PC-3 (cell line): ENCODE measurements around the gene ZNF841. TPM values are rescaled to one million over a fixed set of nuclear protein-coding genes. Genes with fewer than 3 reads are reported as not detected.
A peak's percentile ranks its signal among the peaks of the same experiment; 100 is the strongest.

ENCODE experiments used
- ATAC-seq: fragments of 200-7000 bp; cut with Tn5 transposase; 2 replicates; pipeline ENCODE4 v1.9.1; 2020; ENCODE audit warnings: mild to moderate bottlenecking, moderate library complexity
- Bru-seq: library from RNA; stranded (reverse); fragments of 400-500 nt; gene quantifications from one replicate; lab custom pipeline; 2021; lab: Mats Ljungman, UMichigan
- BruChase-seq, 2 experiments: library from RNA; stranded (reverse); fragments of 400-500 nt; gene quantifications; one replicate each; lab custom pipeline; 2021; lab: Mats Ljungman, UMichigan
- BruUV-seq: library from RNA; stranded (reverse); fragments of 400-500 nt; replicated peaks from 2 replicates; lab custom pipeline; 2021; lab: Mats Ljungman, UMichigan
- CTCF ChIA-PET: fragments of 300-600 bp; sonication (Branson Sonifier 250); formaldehyde crosslinking; loops from one replicate; lab custom pipeline; 2022; ENCODE audit warnings: antibody characterized with exemption; lab: Charles Lee
- POLR2A ChIA-PET: fragments of 300-600 bp; sonication (Branson Sonifier 250); formaldehyde crosslinking; loops from one replicate; lab custom pipeline; 2022; ENCODE audit warnings: antibody characterized with exemption; ENCODE audit not compliant: unreplicated experiment; lab: Charles Lee
- DNase-seq: peaks from one replicate; pipeline ENCODE4 v3.0.0-alpha.2; 2015
- H2AFZ ChIP-seq: fragments of 300-600 bp; sonication (generic); 2 replicates; pipeline ENCODE4 v1.6.0; 2016; ENCODE audit warnings: antibody characterized with exemption, low read length
- H3F3A ChIP-seq: fragments of 300-600 bp; sonication (generic); one replicate; pipeline ENCODE4 v1.6.0; 2017; ENCODE audit warnings: antibody characterized with exemption, low read length, control low read depth, mild to moderate bottlenecking; ENCODE audit not compliant: unreplicated experiment
- H3K27ac ChIP-seq: fragments of 300-600 bp; sonication (generic); 2 replicates; pipeline ENCODE4 v1.5.1; 2016; ENCODE audit warnings: mild to moderate bottlenecking, low read length
- H3K27me3 ChIP-seq: fragments of 300-600 bp; sonication (generic); 2 replicates; pipeline ENCODE4 v1.6.1; 2016; ENCODE audit warnings: low read length, mixed read lengths
- H3K36me3 ChIP-seq: fragments of 300-600 bp; sonication (generic); 2 replicates; pipeline ENCODE4 v1.6.1; 2016; ENCODE audit warnings: low read depth, mixed run types, low read length, mixed read lengths
- H3K4me1 ChIP-seq: fragments of 300-600 bp; sonication (generic); 2 replicates; pipeline ENCODE4 v1.5.1; 2016; ENCODE audit warnings: low read length; ENCODE audit not compliant: insufficient read depth
- H3K4me2 ChIP-seq: fragments of 300-600 bp; sonication (generic); 2 replicates; pipeline ENCODE4 v1.6.0; 2016; ENCODE audit warnings: low read length
- H3K4me3 ChIP-seq: fragments of 300-600 bp; sonication (generic); 2 replicates; pipeline ENCODE4 v1.5.1; 2016; ENCODE audit warnings: mild to moderate bottlenecking, low read length, mixed read lengths
- H3K79me2 ChIP-seq: fragments of 300-600 bp; sonication (generic); 2 replicates; pipeline ENCODE4 v1.6.1; 2017; ENCODE audit warnings: low read length, mixed read lengths
- H3K9ac ChIP-seq: fragments of 300-600 bp; sonication (generic); 2 replicates; pipeline ENCODE4 v1.6.0; 2016; ENCODE audit warnings: mild to moderate bottlenecking, low read length
- H3K9me2 ChIP-seq: fragments of 300-600 bp; sonication (generic); replicated peaks from 2 replicates; pipeline ENCODE4 v1.6.1; 2016; ENCODE audit warnings: mixed run types, low read length, mixed read lengths
- H3K9me3 ChIP-seq: fragments of 300-600 bp; sonication (generic); 2 replicates; pipeline ENCODE4 v1.6.1; 2016; ENCODE audit warnings: low read length, mixed read lengths
- H4K20me1 ChIP-seq: fragments of 300-600 bp; sonication (generic); 2 replicates; pipeline ENCODE4 v1.6.1; 2016; ENCODE audit warnings: low read length, mixed read lengths
- CTCF ChIP-seq: fragments of 300-600 bp; sonication (generic); conservative IDR thresholded peaks from 2 replicates; pipeline ENCODE4 v1.5.1; 2017; ENCODE audit warnings: antibody characterized with exemption, low read depth, mild to moderate bottlenecking, low read length
- EZH2 ChIP-seq: fragments of 300-600 bp; sonication (generic); IDR thresholded peaks from one replicate; pipeline ENCODE4 v1.6.1; 2017; ENCODE audit warnings: antibody characterized with exemption, mild to moderate bottlenecking, low read length; ENCODE audit not compliant: unreplicated experiment
- EZH2phosphoT487 ChIP-seq: fragments of 300-600 bp; sonication (generic); IDR thresholded peaks from 2 replicates; pipeline ENCODE4 v1.6.1; 2018; ENCODE audit warnings: mild to moderate bottlenecking, antibody characterized with exemption, low read length, borderline replicate concordance
- intact Hi-C: fragments of 100-400 bp; cut with micrococcal nuclease; formaldehyde crosslinking; loops from 2 replicates; pipeline ENCODE4 v1.9.0; 2023
- long read RNA-seq: library from polyadenylated mRNA; unstranded; transcript quantifications from one replicate; pipeline ENCODE4 v2.0.0, GENCODE V29; 2021; ENCODE audit not compliant: unreplicated experiment
- total RNA-seq: library from RNA; depleted of rRNA; stranded (reverse); fragments of >200 nt; gene quantifications from 2 replicates; pipeline ENCODE4 v1.2.3, GENCODE V29; 2014; rRNA removed

Gene ZNF841
- total RNA-seq: 11.6 and 15.0 TPM in 2 replicates
- Bru-seq, nascent RNA: percentile 95 among the genes with signal in this experiment
- percentile 88 among the genes with signal in this experiment for BruChase-seq, experiment 1, labeled RNA remaining after a 6-hour chase
- BruChase-seq, experiment 2, labeled RNA remaining after a 2-hour chase: percentile 95 among the genes with signal in this experiment
- long read RNA-seq, partial matches to known transcripts: 9 of 35 reads
- long read RNA-seq, other reads (novel, unspliced or antisense): 24 of 35 reads

GRCh38 chr19:52095172-52096014 lies at the start of gene ZNF841:
Gene ZNF841 (minus strand): TSS chr19:52095765. CDS start chr19:52084801, 10,964 bp downstream.
- H3F3A ChIP-seq: no peaks in the 10 kb centered on the region
- peak within 1 kb of the TSS; percentile 98 for H3K4me3 ChIP-seq
- H3K4me1 ChIP-seq: no peaks in the 10 kb centered on the region
- no peaks in the 10 kb centered on the region for H3K27me3 ChIP-seq
- peak within 1 kb of the TSS; percentile 62 for H3K27ac ChIP-seq
- BruUV-seq: TSS peak; percentile 87
- H3K36me3 ChIP-seq: peaks cover 45% of the 10 kb centered on the region
- peaks cover 58% of the 10 kb centered on the region for H3K9me3 ChIP-seq
- peak; percentile 92 for DNase-seq
- no peaks in the 10 kb centered on the region for H4K20me1 ChIP-seq
- peaks cover 39% of the 10 kb centered on the region for H3K79me2 ChIP-seq
- peak within 1 kb of the TSS; percentile 94 for H3K4me2 ChIP-seq
- intact Hi-C loops: loop anchor here (2.0 kb wide), 1 partner anchor 141 kb away; no protein-coding TSS in a partner anchor
- 0 out of 2 replicates have a peak, but pooled peaks have one; percentile 10 for TF ChIP-seq CTCF
- TF ChIP-seq EZH2phosphoT487: no peak
- TF ChIP-seq EZH2: no peak
- peak within 1 kb of the TSS; percentile 94 for H2AFZ ChIP-seq
- peak; percentile 96 for ATAC-seq
- no peaks in the 10 kb centered on the region for H3K9me2 ChIP-seq
- ChIA-PET POLR2A (no interaction called here), CTCF (no interaction called here)
- H3K9ac ChIP-seq: peak within 1 kb of the TSS; percentile 90

DNA sequence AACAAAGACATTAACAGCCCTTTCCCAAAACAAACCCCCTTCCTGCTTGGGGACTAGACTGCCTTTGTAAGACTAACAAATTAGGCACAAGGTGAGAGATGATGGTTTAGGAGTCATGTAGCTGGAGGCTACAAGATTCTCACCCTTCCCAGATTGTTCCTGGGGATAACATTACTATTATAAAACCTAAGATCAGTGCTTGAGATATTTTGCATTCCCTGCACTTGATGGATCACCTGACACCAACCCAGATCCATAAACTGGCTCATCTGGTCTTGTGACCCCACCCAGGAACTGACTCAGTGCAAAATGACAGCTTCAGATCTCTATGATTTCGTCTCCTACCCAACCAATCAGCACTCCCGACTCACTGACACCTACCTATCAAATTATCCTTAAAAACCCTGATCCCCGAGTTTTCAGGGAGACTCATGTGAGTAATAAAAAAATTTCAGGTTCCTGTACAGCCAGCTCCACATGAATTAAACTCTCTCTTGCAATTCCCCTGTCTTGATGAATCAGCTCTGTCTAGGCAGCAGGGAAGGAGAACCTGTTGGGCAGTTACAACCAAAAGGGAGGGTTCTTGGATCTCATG lies 46.5 kb upstream of the ZNF841 start:
- H4K20me1 ChIP-seq: no peaks in the 10 kb centered on the region
- H3K9ac ChIP-seq: no peak overlapping the region
- peaks cover 18% of the 10 kb centered on the region for H3K79me2 ChIP-seq
- ATAC-seq (no peak), DNase-seq (peak; percentile 61)
- peaks cover 7% of the 10 kb centered on the region; the same call in 1 of the 2 replicates for H3K4me1 ChIP-seq
- no peaks in the 10 kb centered on the region for H3K27me3 ChIP-seq
- no peaks in the 10 kb centered on the region for H3F3A ChIP-seq
- ChIA-PET POLR2A (interaction anchor here (0.6 kb wide), 1 partner anchor 11 kb away, joined by 3 read pairs; no protein-coding TSS in a partner anchor), CTCF (no interaction called here)
- H3K9me2 ChIP-seq: no peaks in the 10 kb centered on the region
- peaks cover 9% of the 10 kb centered on the region; the same call in 1 of the 2 replicates for H3K36me3 ChIP-seq
- H3K4me3 ChIP-seq: no peak overlapping the region
- no peak overlapping the region for H3K4me2 ChIP-seq
- peak overlapping the region; percentile 15 for H3K27ac ChIP-seq
- H3K9me3 ChIP-seq: peaks cover 37% of the 10 kb centered on the region
- no peak overlapping the region for H2AFZ ChIP-seq
- TF ChIP-seq EZH2 (no peak), EZH2phosphoT487 (no peak), CTCF (no peak)
- no TSS peak for BruUV-seq
- intact Hi-C loops: no loop called here
